ENCODE results near the gene RPS6KA3.

The RPS6KA3 gene

GRCh38 chrX:20309806-20310205 lies 43.1 kb upstream of the RPS6KA3 start (continued):
- TF ChIP-seq PATZ1 (CRISPR knock-in tag; IDR thresholded peaks at IDR 0.05; ENCODE audit: borderline replicate concordance) (no peak), PPARA (CRISPR knock-in tag; IDR thresholded peaks at IDR 0.05; ENCODE audit: borderline replicate concordance) (no peak), ISL1 (CRISPR knock-in tag; IDR thresholded peaks at IDR 0.05) (no peak), OSR1 (CRISPR knock-in tag; IDR thresholded peaks at IDR 0.05) (no peak)

- no peak for ATAC-seq
- TF ChIP-seq ZFP30 (CRISPR knock-in tag; IDR thresholded peaks at IDR 0.05) (no peak), ZNF565 (CRISPR knock-in tag; conservative IDR thresholded peaks at IDR 0.05; ENCODE audit: low read depth) (no peak), TSHZ2 (CRISPR knock-in tag; IDR thresholded peaks at IDR 0.05) (no peak), ZFP3 (CRISPR knock-in tag; IDR thresholded peaks at IDR 0.05) (no peak), BACH2 (CRISPR knock-in tag; IDR thresholded peaks at IDR 0.05; ENCODE audit: borderline replicate concordance) (no peak), ISL1 (CRISPR knock-in tag; IDR thresholded peaks at IDR 0.05) (no peak), CREB5 (CRISPR knock-in tag; IDR thresholded peaks at IDR 0.05; ENCODE audit: low read depth) (no peak)
Measured at GRCh38 chrX:20306668-20307067, 40.0 kb upstream of the RPS6KA3 start.

- ATAC-seq = no peak
- no peak for TF ChIP-seq ZNF8 (CRISPR knock-in tag; IDR thresholded peaks at IDR 0.05)
- no peak for TF ChIP-seq CSRNP3 (CRISPR knock-in tag; IDR thresholded peaks at IDR 0.05)
- TF ChIP-seq PATZ1 (CRISPR knock-in tag; IDR thresholded peaks at IDR 0.05; ENCODE audit: borderline replicate concordance) = no peak
Measured at GRCh38 chrX:20300822-20301221, 34.1 kb upstream of the RPS6KA3 start.

- ATAC-seq = no peak
- TF ChIP-seq OSR1 (CRISPR knock-in tag; IDR thresholded peaks at IDR 0.05) (no peak), TOX (CRISPR knock-in tag; IDR thresholded peaks at IDR 0.05; ENCODE audit: borderline replicate concordance) (no peak), ZNF565 (CRISPR knock-in tag; conservative IDR thresholded peaks at IDR 0.05; ENCODE audit: low read depth) (no peak), PPARA (CRISPR knock-in tag; IDR thresholded peaks at IDR 0.05; ENCODE audit: borderline replicate concordance) (no peak), ISL1 (CRISPR knock-in tag; IDR thresholded peaks at IDR 0.05) (no peak), CREB5 (CRISPR knock-in tag; IDR thresholded peaks at IDR 0.05; ENCODE audit: low read depth) (no peak), BACH2 (CRISPR knock-in tag; IDR thresholded peaks at IDR 0.05; ENCODE audit: borderline replicate concordance) (no peak), CSRNP3 (CRISPR knock-in tag; IDR thresholded peaks at IDR 0.05) (no peak), TSHZ2 (CRISPR knock-in tag; IDR thresholded peaks at IDR 0.05) (no peak)
Measured at GRCh38 chrX:20294957-20295356, 28.2 kb upstream of the RPS6KA3 start.
